Gastroesophageal sphincter (tissue), 4 donors: ENCODE results near the gene AGPAT3. TPM values are rescaled to one million over a fixed set of nuclear protein-coding genes. Genes with fewer than 3 reads are reported as not detected.

ENCODE experiments used
- ATAC-seq: fragments of 150-250 bp; one replicate; pipeline ENCODE4 v1.9.1; 2016; ENCODE audit warnings: mild to moderate bottlenecking, moderate library complexity
- H3K27ac ChIP-seq, 4 donors: fragments of 200-600 bp; sonication (generic) in 3 of 4; 1 replicate in 3 of 4; 2 replicates in 1 of 4; pipeline ENCODE4 v1.5.1; 2016 to 2019
- H3K27me3 ChIP-seq: fragments of 200-600 bp; sonication (generic); one replicate; pipeline ENCODE4 v1.5.1; 2019
- H3K36me3 ChIP-seq, 2 donors: fragments of 200-600 bp; sonication (generic); one replicate each; pipeline ENCODE4 v1.5.1; 2019; ENCODE audit warnings: control low read depth in 1 of 2
- H3K4me1 ChIP-seq, 3 donors: fragments of 200-600 bp; sonication (generic); 1 replicate in 2 of 3; 2 replicates in 1 of 3; pipeline ENCODE4 v1.5.1; 2016 to 2019; ENCODE audit warnings: control low read depth in 2 of 3
- H3K4me3 ChIP-seq, 2 donors: fragments of 200-600 bp; sonication (generic); one replicate each; pipeline ENCODE4 v1.5.1; 2019; ENCODE audit warnings: mild to moderate bottlenecking in 1 of 2, moderate library complexity in 1 of 2
- H3K9me3 ChIP-seq, 3 donors: fragments of 200-600 bp; sonication (generic); one replicate each; pipeline ENCODE4 v1.5.1; 2017 to 2019; ENCODE audit warnings: control low read depth in 2 of 3
- EP300 ChIP-seq: sonication (generic); formaldehyde crosslinking; IDR thresholded peaks from one replicate; pipeline ENCODE4 v1.6.1; 2017; ENCODE audit warnings: antibody characterized with exemption, mild to moderate bottlenecking
- POLR2A ChIP-seq, 2 donors: fragments of 450-650 bp; IDR thresholded peaks; one replicate each; pipeline ENCODE4 v1.6.1; 2017; ENCODE audit warnings: antibody characterized with exemption in 2 of 2, mild to moderate bottlenecking in 2 of 2, moderate library complexity in 1 of 2
- POLR2AphosphoS5 ChIP-seq: sonication (generic); formaldehyde crosslinking; IDR thresholded peaks from one replicate; pipeline ENCODE4 v1.6.1; 2017; ENCODE audit warnings: antibody characterized with exemption
- WGBS, 2 donors: methylation state at CpG; one replicate each; pipeline ENCODE4 v1.1.5; 2018; ENCODE audit warnings: low coverage in 1 of 2; 5-methylcytosine and 5-hydroxymethylcytosine counted together
- total RNA-seq, 4 donors: library from RNA; depleted of rRNA; stranded (reverse); fragments of >200 nt; gene quantifications; one replicate each; pipeline ENCODE4 v1.1.0, GENCODE V29; 2016
- TF ChIP-seq, protein P1 (sequence below), 4 experiments: fragments of 200-600 bp in 2 of 4; fragments of 450-650 bp in 2 of 4; sonication (generic) in 1 of 4; IDR thresholded peaks; one replicate each; pipeline ENCODE4 v1.5.1; 2017 to 2019; ENCODE audit warnings: antibody characterized with exemption in 4 of 4, mild to moderate bottlenecking in 2 of 4, moderate library complexity in 2 of 4

AGPAT3 gene
- total RNA-seq, 4 donors from 2014 or later: 27.1 to 46.9 (median 32.2) TPM

DNA sequence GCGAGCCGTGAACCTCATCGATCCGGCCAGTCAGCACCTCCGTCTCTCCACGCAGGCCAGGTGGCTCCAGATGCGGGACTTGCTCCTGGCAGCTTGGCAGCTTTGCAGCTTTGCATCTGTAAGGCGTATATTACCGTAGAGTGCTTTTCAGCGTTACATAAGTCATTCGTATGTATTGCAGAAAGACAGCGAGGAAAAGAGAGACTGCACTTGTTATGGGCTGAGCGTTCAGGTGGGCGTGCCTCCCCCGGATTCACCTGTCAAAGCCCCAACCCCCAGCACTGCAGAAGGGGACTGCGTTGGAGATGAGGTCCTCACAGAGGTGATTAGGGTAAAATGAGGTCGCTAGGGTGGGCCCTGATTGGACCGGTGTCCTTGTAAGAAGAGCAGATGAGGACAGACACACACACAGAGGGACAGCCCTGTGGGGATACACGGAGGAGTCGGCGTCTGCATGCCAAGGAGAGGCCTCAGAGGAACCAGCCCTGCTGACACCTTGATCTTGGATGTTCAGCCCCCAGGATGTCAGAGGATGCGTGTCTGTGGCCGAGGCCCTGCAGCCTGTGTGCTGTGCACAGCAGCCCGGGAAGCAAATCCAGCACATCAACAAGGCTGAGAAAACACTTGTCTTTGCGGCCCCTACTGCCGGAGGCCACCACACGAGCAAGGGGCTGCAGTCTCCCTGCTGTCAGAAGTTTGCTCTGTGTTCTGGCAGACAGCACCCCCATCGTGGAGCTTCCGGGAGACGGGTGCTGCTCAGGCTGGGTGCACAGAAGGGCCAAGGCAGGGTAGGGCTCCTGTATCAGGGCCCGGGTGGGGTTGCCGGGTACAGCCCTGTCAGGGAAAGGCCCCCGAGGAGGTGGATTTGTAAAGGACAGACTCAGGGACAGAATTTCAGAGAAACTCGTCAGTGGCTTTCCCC, 10.9 kb upstream of the AGPAT3 start:
- no peaks in the 10 kb centered on the region for H3K4me1 ChIP-seq
- 77 to 80% methylated on average over 12 to 26 of the region's 34 CpGs for WGBS, 2 donors
- no peaks in the 10 kb centered on the region for H3K36me3 ChIP-seq
- H3K27ac ChIP-seq: no peak overlapping the region
- TF ChIP-seq POLR2AphosphoS5 (no peak), POLR2A (IDR thresholded peaks at IDR 0.05) (no peak), EP300 (no peak)
- TF ChIP-seq, protein P1, sequence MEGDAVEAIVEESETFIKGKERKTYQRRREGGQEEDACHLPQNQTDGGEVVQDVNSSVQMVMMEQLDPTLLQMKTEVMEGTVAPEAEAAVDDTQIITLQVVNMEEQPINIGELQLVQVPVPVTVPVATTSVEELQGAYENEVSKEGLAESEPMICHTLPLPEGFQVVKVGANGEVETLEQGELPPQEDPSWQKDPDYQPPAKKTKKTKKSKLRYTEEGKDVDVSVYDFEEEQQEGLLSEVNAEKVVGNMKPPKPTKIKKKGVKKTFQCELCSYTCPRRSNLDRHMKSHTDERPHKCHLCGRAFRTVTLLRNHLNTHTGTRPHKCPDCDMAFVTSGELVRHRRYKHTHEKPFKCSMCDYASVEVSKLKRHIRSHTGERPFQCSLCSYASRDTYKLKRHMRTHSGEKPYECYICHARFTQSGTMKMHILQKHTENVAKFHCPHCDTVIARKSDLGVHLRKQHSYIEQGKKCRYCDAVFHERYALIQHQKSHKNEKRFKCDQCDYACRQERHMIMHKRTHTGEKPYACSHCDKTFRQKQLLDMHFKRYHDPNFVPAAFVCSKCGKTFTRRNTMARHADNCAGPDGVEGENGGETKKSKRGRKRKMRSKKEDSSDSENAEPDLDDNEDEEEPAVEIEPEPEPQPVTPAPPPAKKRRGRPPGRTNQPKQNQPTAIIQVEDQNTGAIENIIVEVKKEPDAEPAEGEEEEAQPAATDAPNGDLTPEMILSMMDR (IDR thresholded peaks at IDR 0.05): no peak
- no peak for ATAC-seq
- no peaks in the 10 kb centered on the region for H3K27me3 ChIP-seq
- no peak overlapping the region for H3K4me3 ChIP-seq
- H3K9me3 ChIP-seq: no peaks in the 10 kb centered on the region

DNA sequence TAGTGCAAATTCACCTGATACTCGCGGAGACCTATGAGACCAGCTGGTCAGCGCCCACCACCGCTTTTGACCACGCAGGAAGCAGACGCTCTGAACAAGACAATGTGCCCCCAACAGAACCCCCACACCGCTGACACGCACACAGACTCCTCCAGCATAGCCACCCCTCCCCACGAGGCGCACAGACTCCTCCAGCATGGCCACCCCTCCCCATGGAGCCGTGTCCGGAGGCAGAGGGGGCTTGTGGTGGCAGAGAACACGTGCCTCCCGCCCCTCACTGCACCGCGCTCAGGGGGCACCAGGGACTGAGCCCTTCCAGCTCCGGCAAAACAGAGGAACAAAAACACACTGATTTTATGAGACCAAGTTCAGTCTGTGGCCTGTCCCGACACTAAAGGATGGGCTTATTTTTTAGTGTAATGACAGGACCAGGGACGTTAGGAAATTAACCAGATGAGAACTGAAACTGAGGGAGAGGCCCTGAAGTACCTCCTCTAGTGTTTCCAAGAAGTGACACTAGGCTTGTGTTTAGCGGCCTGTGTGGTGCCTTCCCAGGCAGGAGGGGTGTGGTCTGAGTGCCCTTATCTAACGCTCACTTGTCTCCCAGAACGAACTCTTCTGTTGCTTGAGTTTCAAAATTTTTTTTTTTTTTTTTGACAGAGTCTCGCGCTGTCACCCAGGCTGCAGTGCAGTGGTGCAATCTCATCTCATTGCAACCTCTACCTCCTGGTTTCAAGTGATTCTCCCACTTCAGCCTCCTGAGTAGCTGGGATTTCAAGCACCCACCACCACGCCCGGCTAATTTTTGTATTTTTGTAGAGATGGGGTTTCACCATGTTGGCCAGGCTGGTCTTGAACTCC, 10.0 kb upstream of the AGPAT3 start:
- H3K36me3 ChIP-seq: no peaks in the 10 kb centered on the region
- H3K4me1 ChIP-seq: peaks cover 0 to 6% (median 1%) of the 10 kb centered on the region in 3 donors
- WGBS, 2 donors: 51 to 60% methylated on average over 6 to 8 of the region's 26 CpGs
- no peak overlapping the region for H3K4me3 ChIP-seq
- TF ChIP-seq POLR2AphosphoS5: no peak
- TF ChIP-seq POLR2A (IDR thresholded peaks at IDR 0.05): no peak
- TF ChIP-seq, protein P1 (IDR thresholded peaks at IDR 0.05): no peak
- TF ChIP-seq EP300: no peak
- no peak overlapping the region for H3K27ac ChIP-seq
- no peak for ATAC-seq
- no peaks in the 10 kb centered on the region for H3K9me3 ChIP-seq
- no peaks in the 10 kb centered on the region for H3K27me3 ChIP-seq

DNA sequence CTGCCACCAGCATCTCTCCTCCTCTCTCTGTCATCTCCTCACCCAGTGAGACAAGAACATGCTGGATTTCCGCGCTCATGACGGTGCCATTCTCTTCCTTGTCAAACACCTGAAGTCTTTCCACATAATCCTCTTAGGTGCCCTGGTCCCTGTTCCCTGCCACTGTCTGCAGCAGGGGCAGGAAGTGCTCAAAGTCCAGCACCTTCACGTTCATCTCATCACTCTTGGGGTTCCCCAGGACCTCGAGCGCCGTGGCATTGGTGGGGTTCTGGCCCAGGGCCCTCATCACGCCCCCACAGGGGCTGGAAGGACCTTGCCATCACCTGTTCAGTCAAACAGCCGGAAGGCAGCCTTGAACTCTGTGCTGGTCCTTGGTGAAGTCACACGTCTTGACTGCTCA, 9.1 kb upstream of the AGPAT3 start:
- Histone ChIP-seq H3K9me3 (no peaks in the 10 kb centered on the region), H3K36me3 (no peaks in the 10 kb centered on the region), H3K27ac (no peak overlapping the region), H3K4me3 (no peak overlapping the region), H3K27me3 (no peaks in the 10 kb centered on the region), H3K4me1 (peaks cover 0 to 15% (median 9%) of the 10 kb centered on the region in 3 donors)
- 80% methylated on average over 9 of the region's 10 CpGs; no CpG with 5 or more reads in 1 of the 2 donors for WGBS, 2 donors
- ATAC-seq: no peak
- no peak for TF ChIP-seq POLR2A (IDR thresholded peaks at IDR 0.05)

DNA sequence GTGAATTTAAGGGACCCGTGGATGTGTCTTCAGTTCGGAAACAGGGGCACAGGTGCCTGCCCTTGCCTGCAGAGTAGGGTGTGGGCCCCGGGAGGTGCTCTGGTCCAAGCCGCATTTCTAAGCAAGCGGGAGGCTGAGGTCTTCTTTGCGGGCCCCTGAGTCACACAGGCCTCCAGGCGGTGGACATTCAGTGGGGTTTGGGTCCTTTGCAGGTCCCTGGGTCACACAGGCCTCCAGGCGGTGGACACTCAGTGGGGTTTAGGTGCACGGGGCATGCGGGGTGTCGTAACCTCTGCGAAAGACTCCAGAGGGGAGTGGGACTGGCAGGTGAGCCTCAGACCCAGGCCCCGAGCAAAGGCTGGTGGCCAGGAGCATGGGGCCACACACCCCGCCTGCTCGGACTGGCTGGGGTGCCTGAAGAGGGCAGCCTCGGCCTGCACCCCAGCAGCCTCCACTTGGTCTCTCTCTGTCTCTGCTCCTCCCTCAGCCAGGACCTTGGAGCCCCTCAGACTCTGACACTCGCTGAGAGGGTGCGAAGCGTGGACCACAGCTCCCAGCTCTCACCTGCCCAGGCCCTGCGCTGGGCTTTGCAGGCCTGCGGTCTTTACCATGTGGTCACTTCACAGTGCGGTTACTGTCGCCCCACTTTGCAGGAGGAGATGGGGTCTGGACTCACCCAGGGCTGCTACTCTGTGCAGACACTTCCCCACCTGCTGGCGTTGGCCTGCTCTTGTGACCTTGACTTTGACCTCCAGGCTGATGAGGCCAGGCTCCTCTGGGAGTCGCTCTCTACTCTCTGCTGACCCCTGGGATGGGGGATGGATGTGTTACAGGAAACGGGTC, 6.0 kb upstream of the AGPAT3 start:
- TF ChIP-seq POLR2A (IDR thresholded peaks at IDR 0.05) (no peak), EP300 (no peak), POLR2AphosphoS5 (no peak)
- TF ChIP-seq, protein P1 (IDR thresholded peaks at IDR 0.05): no peak
- Histone ChIP-seq H3K9me3 (no peaks in the 10 kb centered on the region), H3K27me3 (no peaks in the 10 kb centered on the region), H3K27ac (peak overlapping the region in 1 of 4 donors; percentile 80), H3K36me3 (no peaks in the 10 kb centered on the region), H3K4me1 (peaks cover 0 to 29% (median 9%) of the 10 kb centered on the region in 3 donors), H3K4me3 (no peak overlapping the region)
- ATAC-seq: no peak
- WGBS, 2 donors: 90% methylated on average over 3 to 10 of the region's 26 CpGs
